Measurements from ENCODE around the gene BIRC3. TPM values are rescaled to one million over a fixed set of nuclear protein-coding genes. Genes with fewer than 3 reads are reported as not detected.

The BIRC3 gene
- total and polyA plus RNA-seq, 2 donors from 2014 or later = 3.9 to 110 TPM

DNA sequence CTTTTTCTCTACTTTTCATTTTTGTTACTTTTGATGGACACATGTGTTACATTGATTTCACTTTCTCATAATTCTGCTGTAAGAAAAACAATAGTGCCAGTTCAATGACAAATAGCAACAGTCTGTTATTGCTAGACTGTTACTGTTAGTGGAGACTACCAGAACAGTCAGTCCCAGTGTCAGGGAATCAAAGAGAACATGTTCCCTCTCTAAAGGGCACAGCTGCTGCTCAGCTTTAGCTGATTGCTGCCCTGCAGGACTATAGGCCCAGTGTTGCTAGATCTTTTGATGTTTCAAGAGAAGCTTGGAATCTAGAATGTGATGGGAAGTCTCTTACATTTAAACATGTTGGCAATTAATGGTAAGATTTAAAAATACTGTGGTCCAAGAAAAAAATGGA, 3.4 kb downstream of the BIRC3 start:
- intact Hi-C loops (cut with DNase I) = no loop called here
- no peak overlapping the region for H3K4me3 ChIP-seq (ENCODE audit: low read length in 3 of 3)
- H3K4me1 ChIP-seq (ENCODE audit: control insufficient read depth in 2 of 3, insufficient read depth in 2 of 3, low read depth in 1 of 3, low read length in 3 of 3) = peaks cover 0 to 2% (median 0%) of the 10 kb centered on the region in 3 donors
- H3K36me3 ChIP-seq (ENCODE audit: control insufficient read depth in 2 of 3, insufficient read depth in 3 of 3, low read length in 3 of 3) = no peaks in the 10 kb centered on the region
- TF ChIP-seq, protein P1, sequence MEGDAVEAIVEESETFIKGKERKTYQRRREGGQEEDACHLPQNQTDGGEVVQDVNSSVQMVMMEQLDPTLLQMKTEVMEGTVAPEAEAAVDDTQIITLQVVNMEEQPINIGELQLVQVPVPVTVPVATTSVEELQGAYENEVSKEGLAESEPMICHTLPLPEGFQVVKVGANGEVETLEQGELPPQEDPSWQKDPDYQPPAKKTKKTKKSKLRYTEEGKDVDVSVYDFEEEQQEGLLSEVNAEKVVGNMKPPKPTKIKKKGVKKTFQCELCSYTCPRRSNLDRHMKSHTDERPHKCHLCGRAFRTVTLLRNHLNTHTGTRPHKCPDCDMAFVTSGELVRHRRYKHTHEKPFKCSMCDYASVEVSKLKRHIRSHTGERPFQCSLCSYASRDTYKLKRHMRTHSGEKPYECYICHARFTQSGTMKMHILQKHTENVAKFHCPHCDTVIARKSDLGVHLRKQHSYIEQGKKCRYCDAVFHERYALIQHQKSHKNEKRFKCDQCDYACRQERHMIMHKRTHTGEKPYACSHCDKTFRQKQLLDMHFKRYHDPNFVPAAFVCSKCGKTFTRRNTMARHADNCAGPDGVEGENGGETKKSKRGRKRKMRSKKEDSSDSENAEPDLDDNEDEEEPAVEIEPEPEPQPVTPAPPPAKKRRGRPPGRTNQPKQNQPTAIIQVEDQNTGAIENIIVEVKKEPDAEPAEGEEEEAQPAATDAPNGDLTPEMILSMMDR (IDR thresholded peaks at IDR 0.05; ENCODE audit: borderline replicate concordance, extremely low read depth, insufficient read depth) = no peak
- no peak overlapping the region for H3K9ac ChIP-seq (ENCODE audit: low read length in 3 of 3)
- DNase-seq (no peak), FAIRE-seq (no peak)
- no peaks in the 10 kb centered on the region for H3K27me3 ChIP-seq (ENCODE audit: control insufficient read depth, insufficient read depth, low read length)
- no peak overlapping the region for H3K27ac ChIP-seq (ENCODE audit: low read depth in 2 of 2, low read length in 2 of 2)
- H3K9me3 ChIP-seq (ENCODE audit: control insufficient read depth in 2 of 3, insufficient read depth in 1 of 3, low read length in 3 of 3) = no peaks in the 10 kb centered on the region

DNA sequence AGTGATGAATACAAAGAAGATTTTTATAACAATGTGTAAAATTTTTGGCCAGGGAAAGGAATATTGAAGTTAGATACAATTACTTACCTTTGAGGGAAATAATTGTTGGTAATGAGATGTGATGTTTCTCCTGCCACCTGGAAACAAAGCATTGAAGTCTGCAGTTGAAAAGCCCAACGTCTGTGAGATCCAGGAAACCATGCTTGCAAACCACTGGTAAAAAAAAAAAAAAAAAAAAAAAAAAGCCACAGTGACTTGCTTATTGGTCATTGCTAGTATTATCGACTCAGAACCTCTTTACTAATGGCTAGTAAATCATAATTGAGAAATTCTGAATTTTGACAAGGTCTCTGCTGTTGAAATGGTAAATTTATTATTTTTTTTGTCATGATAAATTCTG, 5.3 kb downstream of the BIRC3 start:
- Histone ChIP-seq H3K4me3 (ENCODE audit: low read length in 3 of 3) (no peak overlapping the region), H3K9ac (ENCODE audit: low read length in 3 of 3) (no peak overlapping the region), H3K4me1 (ENCODE audit: control insufficient read depth in 2 of 3, insufficient read depth in 2 of 3, low read depth in 1 of 3, low read length in 3 of 3) (peaks cover 0 to 2% (median 0%) of the 10 kb centered on the region in 3 donors), H3K27ac (ENCODE audit: low read depth in 2 of 2, low read length in 2 of 2) (no peak overlapping the region), H3K36me3 (ENCODE audit: control insufficient read depth in 2 of 3, insufficient read depth in 3 of 3, low read length in 3 of 3) (no peaks in the 10 kb centered on the region), H3K9me3 (ENCODE audit: control insufficient read depth in 2 of 3, insufficient read depth in 1 of 3, low read length in 3 of 3) (no peaks in the 10 kb centered on the region), H3K27me3 (ENCODE audit: control insufficient read depth, insufficient read depth, low read length) (no peaks in the 10 kb centered on the region)
- DNase-seq (no peak), FAIRE-seq (no peak)
- TF ChIP-seq, protein P1 (IDR thresholded peaks at IDR 0.05; ENCODE audit: borderline replicate concordance, extremely low read depth, insufficient read depth) = no peak
- intact Hi-C loops (cut with DNase I) = no loop called here

DNA sequence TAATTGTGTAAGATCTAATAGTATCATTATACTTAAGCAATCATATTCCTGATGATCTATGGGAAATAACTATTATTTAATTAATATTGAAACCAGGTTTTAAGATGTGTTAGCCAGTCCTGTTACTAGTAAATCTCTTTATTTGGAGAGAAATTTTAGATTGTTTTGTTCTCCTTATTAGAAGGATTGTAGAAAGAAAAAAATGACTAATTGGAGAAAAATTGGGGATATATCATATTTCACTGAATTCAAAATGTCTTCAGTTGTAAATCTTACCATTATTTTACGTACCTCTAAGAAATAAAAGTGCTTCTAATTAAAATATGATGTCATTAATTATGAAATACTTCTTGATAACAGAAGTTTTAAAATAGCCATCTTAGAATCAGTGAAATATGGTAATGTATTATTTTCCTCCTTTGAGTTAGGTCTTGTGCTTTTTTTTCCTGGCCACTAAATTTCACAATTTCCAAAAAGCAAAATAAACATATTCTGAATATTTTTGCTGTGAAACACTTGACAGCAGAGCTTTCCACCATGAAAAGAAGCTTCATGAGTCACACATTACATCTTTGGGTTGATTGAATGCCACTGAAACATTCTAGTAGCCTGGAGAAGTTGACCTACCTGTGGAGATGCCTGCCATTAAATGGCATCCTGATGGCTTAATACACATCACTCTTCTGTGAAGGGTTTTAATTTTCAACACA, 6.4 kb downstream of the BIRC3 start:
- H3K27ac ChIP-seq (ENCODE audit: low read depth in 2 of 2, low read length in 2 of 2) = no peak overlapping the region
- no peaks in the 10 kb centered on the region for H3K36me3 ChIP-seq (ENCODE audit: control insufficient read depth in 2 of 3, insufficient read depth in 3 of 3, low read length in 3 of 3)
- H3K4me3 ChIP-seq (ENCODE audit: low read length in 3 of 3) = no peak overlapping the region
- no peaks in the 10 kb centered on the region for H3K4me1 ChIP-seq (ENCODE audit: control insufficient read depth in 2 of 3, insufficient read depth in 2 of 3, low read depth in 1 of 3, low read length in 3 of 3)
- no peak overlapping the region for H3K9ac ChIP-seq (ENCODE audit: low read length in 3 of 3)
- no peaks in the 10 kb centered on the region for H3K27me3 ChIP-seq (ENCODE audit: control insufficient read depth, insufficient read depth, low read length)
- intact Hi-C loops (cut with DNase I) = no loop called here
- FAIRE-seq (peak; percentile 45), DNase-seq (no peak)
- no peaks in the 10 kb centered on the region for H3K9me3 ChIP-seq (ENCODE audit: control insufficient read depth in 2 of 3, insufficient read depth in 1 of 3, low read length in 3 of 3)
- TF ChIP-seq, protein P1 (IDR thresholded peaks at IDR 0.05; ENCODE audit: borderline replicate concordance, extremely low read depth, insufficient read depth) = no peak

All from kidney (tissue), 14 donors.